ENCODE results near the gene RPL13A. TPM values are rescaled to one million over a fixed set of nuclear protein-coding genes. Genes with fewer than 3 reads are reported as not detected.

Gene RPL13A
- total and polyA plus RNA-seq, 2 of the 13 experiments (the other 11 are each of a cell fraction or from before 2014, with no cell fraction given), result 2,601 to 3,407 TPM

DNA sequence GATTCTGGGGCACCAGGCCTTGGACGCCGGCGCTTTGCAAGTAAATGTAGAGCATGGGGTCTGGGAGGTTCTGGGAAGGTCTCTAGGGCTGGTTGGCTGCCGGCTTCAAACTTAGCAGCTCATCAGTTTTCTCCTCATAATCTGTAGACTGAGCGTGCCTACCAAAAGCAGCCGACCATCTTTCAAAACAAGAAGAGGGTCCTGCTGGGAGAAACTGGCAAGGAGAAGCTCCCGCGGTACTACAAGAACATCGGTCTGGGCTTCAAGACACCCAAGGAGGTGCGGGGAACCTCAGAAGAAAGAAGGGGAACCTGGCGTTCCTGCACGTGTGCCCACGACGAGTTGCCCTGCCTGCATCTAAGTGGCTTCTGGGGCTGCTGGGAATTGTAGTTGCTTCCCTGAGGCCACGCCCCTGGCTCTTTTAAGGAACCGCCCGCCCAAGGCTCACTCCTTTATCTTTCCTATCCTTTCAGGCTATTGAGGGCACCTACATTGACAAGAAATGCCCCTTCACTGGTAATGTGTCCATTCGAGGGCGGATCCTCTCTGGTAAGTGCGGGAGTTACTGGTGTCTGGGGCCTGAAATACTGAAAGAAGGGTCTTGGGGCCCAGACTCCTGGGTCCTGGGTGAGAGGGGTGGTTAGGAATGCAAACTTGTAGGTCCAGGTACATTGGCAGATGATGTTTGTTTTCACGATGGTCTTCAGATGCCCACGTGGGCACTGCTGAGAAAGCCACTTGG, 9.8 kb downstream of the RPL13A start:
- H3K4me1 ChIP-seq (ENCODE audit: insufficient read depth, low read length), result peaks cover 39% of the 10 kb centered on the region
- POLR2A ChIA-PET, result interaction anchor here (1.1 to 3.1 kb wide), 6 partner anchors 8 to 372 kb away, joined by 3 to 22 read pairs (median 12); partner anchors contain the start of gene FCGRT
- no peak for FAIRE-seq
- TF ChIP-seq, protein P1, sequence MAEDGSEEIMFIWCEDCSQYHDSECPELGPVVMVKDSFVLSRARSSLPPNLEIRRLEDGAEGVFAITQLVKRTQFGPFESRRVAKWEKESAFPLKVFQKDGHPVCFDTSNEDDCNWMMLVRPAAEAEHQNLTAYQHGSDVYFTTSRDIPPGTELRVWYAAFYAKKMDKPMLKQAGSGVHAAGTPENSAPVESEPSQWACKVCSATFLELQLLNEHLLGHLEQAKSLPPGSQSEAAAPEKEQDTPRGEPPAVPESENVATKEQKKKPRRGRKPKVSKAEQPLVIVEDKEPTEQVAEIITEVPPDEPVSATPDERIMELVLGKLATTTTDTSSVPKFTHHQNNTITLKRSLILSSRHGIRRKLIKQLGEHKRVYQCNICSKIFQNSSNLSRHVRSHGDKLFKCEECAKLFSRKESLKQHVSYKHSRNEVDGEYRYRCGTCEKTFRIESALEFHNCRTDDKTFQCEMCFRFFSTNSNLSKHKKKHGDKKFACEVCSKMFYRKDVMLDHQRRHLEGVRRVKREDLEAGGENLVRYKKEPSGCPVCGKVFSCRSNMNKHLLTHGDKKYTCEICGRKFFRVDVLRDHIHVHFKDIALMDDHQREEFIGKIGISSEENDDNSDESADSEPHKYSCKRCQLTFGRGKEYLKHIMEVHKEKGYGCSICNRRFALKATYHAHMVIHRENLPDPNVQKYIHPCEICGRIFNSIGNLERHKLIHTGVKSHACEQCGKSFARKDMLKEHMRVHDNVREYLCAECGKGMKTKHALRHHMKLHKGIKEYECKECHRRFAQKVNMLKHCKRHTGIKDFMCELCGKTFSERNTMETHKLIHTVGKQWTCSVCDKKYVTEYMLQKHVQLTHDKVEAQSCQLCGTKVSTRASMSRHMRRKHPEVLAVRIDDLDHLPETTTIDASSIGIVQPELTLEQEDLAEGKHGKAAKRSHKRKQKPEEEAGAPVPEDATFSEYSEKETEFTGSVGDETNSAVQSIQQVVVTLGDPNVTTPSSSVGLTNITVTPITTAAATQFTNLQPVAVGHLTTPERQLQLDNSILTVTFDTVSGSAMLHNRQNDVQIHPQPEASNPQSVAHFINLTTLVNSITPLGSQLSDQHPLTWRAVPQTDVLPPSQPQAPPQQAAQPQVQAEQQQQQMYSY (CRISPR knock-in tag; IDR thresholded peaks at IDR 0.05), result no peak
- TF ChIP-seq MXI1 (IDR thresholded peaks at IDR 0.05; ENCODE audit: borderline replicate concordance, low read depth, low read length) (peak; percentile 78; the same call in 1 of the 3 replicates), NCOA2 (CRISPR knock-in tag; IDR thresholded peaks at IDR 0.05) (no peak), POLR2AphosphoS5 (IDR thresholded peaks at IDR 0.05; ENCODE audit: low read depth, low read length) (0 out of 2 replicates have a peak, but pooled peaks have one; percentile 29), ZNF142 (CRISPR knock-in tag; IDR thresholded peaks at IDR 0.05) (no peak), ZNF720 (CRISPR knock-in tag; IDR thresholded peaks at IDR 0.05) (no peak), ISX (CRISPR knock-in tag; conservative IDR thresholded peaks at IDR 0.05) (no peak), HNF4G (IDR thresholded peaks at IDR 0.05; ENCODE audit: borderline replicate concordance, low read depth, low read length) (no peak), HNF4G (CRISPR knock-in tag; IDR thresholded peaks at IDR 0.05; ENCODE audit: borderline replicate concordance, low read depth) (no peak), HCFC1 (IDR thresholded peaks at IDR 0.05; ENCODE audit: low read depth, low read length) (peak; percentile 67), MATR3 (CRISPR knock-in tag; IDR thresholded peaks at IDR 0.05) (no peak), ZNF639 (CRISPR knock-in tag; conservative IDR thresholded peaks at IDR 0.05) (no peak), ZNF644 (CRISPR knock-in tag; IDR thresholded peaks at IDR 0.05; ENCODE audit: low read depth) (no peak)

More for the DNA sequence above, 9.8 kb downstream of the RPL13A start:
- H3K4me3 ChIP-seq (replicated peaks in 1 of 3; ENCODE audit: insufficient read depth in 1 of 3, low read depth in 2 of 3, low read length in 3 of 3), result peak overlapping the region; percentile 77 to 85 (median 78)
- peaks cover 29% of the 10 kb centered on the region; the same call in 1 of the 2 replicates for H4K20me1 ChIP-seq (ENCODE audit: insufficient read depth, low read length)
- peak overlapping the region; percentile 92 for H3K4me2 ChIP-seq (ENCODE audit: low read depth, low read length)
- DNase-seq (ENCODE audit: low spot score) (no peak), ATAC-seq (no peak)
- peak overlapping the region; percentile 100 for H3K9ac ChIP-seq (ENCODE audit: insufficient read depth, low read depth, low read length)
- WGBS (ENCODE audit: low lambda C conversion rate), result 19% methylated on average over 13 of the region's 22 CpGs
- in situ Hi-C loops (cut with HindIII; ENCODE audit: extremely low pct_ligation_motif_present, low pct_unique_long_range_greater_than_20kb) (loop anchor here (5.0 kb wide), 2 partner anchors 75 to 175 kb away; no protein-coding TSS in a partner anchor), intact Hi-C loops (cut with micrococcal nuclease; ENCODE audit: unreplicated experiment) (no loop called here)
- peak overlapping the region; percentile 81 for H3K27ac ChIP-seq (ENCODE audit: extremely low read length, insufficient read depth, low read length)
- no peak overlapping the region for H2AFZ ChIP-seq (ENCODE audit: low read length)
- peaks cover 0 to 4% of the 10 kb centered on the region in 2 experiments; a peak in 1 of 5 replicates for H3K27me3 ChIP-seq (ENCODE audit: control insufficient read depth in 1 of 2, insufficient read depth in 2 of 2, low read length in 2 of 2)
- no TSS peak for BruUV-seq (replicated peaks)
- CTCF ChIA-PET (ENCODE audit: low intra/inter-chr PET ratio, low total read pairs), result no interaction called here
- H3K79me2 ChIP-seq (ENCODE audit: insufficient read depth, low read length), result peaks cover 27% of the 10 kb centered on the region
- H3K36me3 ChIP-seq (replicated peaks in 1 of 2; ENCODE audit: control insufficient read depth in 1 of 2, insufficient read depth in 2 of 2, low read length in 2 of 2), result peaks cover 15 to 32% of the 10 kb centered on the region in 2 experiments
- no peaks in the 10 kb centered on the region for H3K9me3 ChIP-seq (ENCODE audit: low read length)

Data from HepG2 (cell line).